Measurements from ENCODE around the gene GALNT10.

GALNT10 gene

DNA sequence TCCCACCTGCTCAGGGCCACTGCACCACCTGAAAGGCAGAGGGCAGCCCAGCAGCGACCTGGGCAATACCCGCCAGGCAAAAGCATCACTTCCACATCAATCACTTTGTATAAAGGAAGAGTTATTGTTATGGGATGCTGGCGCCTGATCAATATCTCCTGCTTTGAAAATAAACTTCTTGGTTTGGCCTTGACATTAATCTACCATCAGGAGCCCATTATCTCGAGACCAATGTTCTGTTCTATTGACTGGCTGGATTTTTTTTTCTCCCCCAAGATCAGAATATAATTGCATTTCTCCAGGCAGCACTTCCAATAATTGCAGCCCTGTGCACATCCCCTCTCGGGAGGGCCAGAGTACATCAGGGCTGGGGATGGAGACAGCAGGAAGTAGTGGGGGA is 210.8 kb downstream of the GALNT10 start:
- no peak overlapping the region for H4K8ac ChIP-seq (ENCODE audit: low read depth, low read length)
- H3K4me1 ChIP-seq (ENCODE audit: control insufficient read depth, low read depth, low read length) = no peaks in the 10 kb centered on the region
- no peak overlapping the region for H2BK120ac ChIP-seq (ENCODE audit: low read depth, low read length)
- H3K9ac ChIP-seq (ENCODE audit: low read length) = no peak overlapping the region
- no peak overlapping the region for H2AK5ac ChIP-seq (ENCODE audit: low read length)
- no peak overlapping the region for H3K4ac ChIP-seq (ENCODE audit: low read depth, low read length)
- no peak for DNase-seq
- no CpG with 5 or more reads among the region's 5 CpGs for WGBS (ENCODE audit: extremely low coverage, insufficient coverage, low lambda C conversion rate)
- H3K36me3 ChIP-seq (ENCODE audit: control insufficient read depth, insufficient read depth, low read length) = no peaks in the 10 kb centered on the region
- no peak overlapping the region for H3K4me2 ChIP-seq (ENCODE audit: low read length)
- H3K27me3 ChIP-seq (ENCODE audit: insufficient read depth, low read length, poor library complexity) = no peaks in the 10 kb centered on the region
- no peak overlapping the region for H3K23ac ChIP-seq (ENCODE audit: low read length)
- no peak overlapping the region for H3K18ac ChIP-seq (ENCODE audit: low read length)
- H3K27ac ChIP-seq (ENCODE audit: low read depth, low read length) = no peak overlapping the region
- H3K79me1 ChIP-seq (ENCODE audit: low read length) = no peaks in the 10 kb centered on the region
- H2BK5ac ChIP-seq (ENCODE audit: low read length) = no peak overlapping the region
- H3K56ac ChIP-seq (ENCODE audit: low read length) = no peak overlapping the region
- H3K4me3 ChIP-seq (ENCODE audit: low read length) = no peak overlapping the region
- no peak overlapping the region for H4K5ac ChIP-seq (ENCODE audit: low read length)
- H2BK15ac ChIP-seq (replicated peaks; ENCODE audit: low read depth) = no peak overlapping the region
- H3K79me2 ChIP-seq (ENCODE audit: control insufficient read depth, insufficient read depth, low read length) = no peaks in the 10 kb centered on the region

GRCh38 chr5:154401931-154402330 is 211.4 kb downstream of the GALNT10 start:
- Histone ChIP-seq H3K36me3 (ENCODE audit: control insufficient read depth, insufficient read depth, low read length) (no peaks in the 10 kb centered on the region), H2BK15ac (replicated peaks; ENCODE audit: low read depth) (no peak overlapping the region), H2BK120ac (ENCODE audit: low read depth, low read length) (no peak overlapping the region), H3K18ac (ENCODE audit: low read length) (no peak overlapping the region), H3K23ac (ENCODE audit: low read length) (no peak overlapping the region), H2AK5ac (ENCODE audit: low read length) (no peak overlapping the region), H3K4ac (ENCODE audit: low read depth, low read length) (no peak overlapping the region), H3K27me3 (ENCODE audit: insufficient read depth, low read length, poor library complexity) (no peaks in the 10 kb centered on the region), H3K4me2 (ENCODE audit: low read length) (no peak overlapping the region), H3K27ac (ENCODE audit: low read depth, low read length) (no peak overlapping the region), H4K5ac (ENCODE audit: low read length) (no peak overlapping the region), H3K79me1 (ENCODE audit: low read length) (no peaks in the 10 kb centered on the region), H3K79me2 (ENCODE audit: control insufficient read depth, insufficient read depth, low read length) (no peaks in the 10 kb centered on the region), H2BK5ac (ENCODE audit: low read length) (no peak overlapping the region), H3K4me3 (ENCODE audit: low read length) (no peak overlapping the region), H3K9ac (ENCODE audit: low read length) (no peak overlapping the region), H4K8ac (ENCODE audit: low read depth, low read length) (no peak overlapping the region), H3K56ac (ENCODE audit: low read length) (no peak overlapping the region), H3K4me1 (ENCODE audit: control insufficient read depth, low read depth, low read length) (no peaks in the 10 kb centered on the region)
- no peak for DNase-seq
- no CpG with 5 or more reads among the region's 9 CpGs for WGBS (ENCODE audit: extremely low coverage, insufficient coverage, low lambda C conversion rate)

DNA sequence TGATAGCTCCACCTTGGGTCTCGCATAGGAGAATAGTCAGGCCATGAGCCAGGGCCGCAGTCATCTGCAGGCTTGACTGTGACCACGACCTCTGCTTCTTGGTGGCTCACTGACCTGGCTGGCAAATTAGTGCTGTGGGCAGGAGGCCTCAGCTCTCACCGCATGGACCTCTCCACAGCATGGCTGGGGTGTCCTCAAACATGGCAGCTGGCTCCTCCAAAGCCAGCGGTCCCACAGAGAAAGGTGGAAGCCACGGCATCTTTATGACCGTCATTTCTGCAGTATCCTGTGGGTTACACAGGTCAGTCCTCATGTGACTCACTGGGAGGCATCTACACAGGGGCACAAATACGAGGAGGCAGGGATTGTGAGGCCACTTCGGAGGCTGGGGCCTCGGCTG is 212.1 kb downstream of the GALNT10 start:
- Histone ChIP-seq H3K79me2 (ENCODE audit: control insufficient read depth, insufficient read depth, low read length) (no peaks in the 10 kb centered on the region), H3K4ac (ENCODE audit: low read depth, low read length) (no peak overlapping the region), H2BK5ac (ENCODE audit: low read length) (no peak overlapping the region), H2BK120ac (ENCODE audit: low read depth, low read length) (no peak overlapping the region), H3K56ac (ENCODE audit: low read length) (no peak overlapping the region), H3K4me3 (ENCODE audit: low read length) (no peak overlapping the region), H2AK5ac (ENCODE audit: low read length) (no peak overlapping the region), H3K27ac (ENCODE audit: low read depth, low read length) (no peak overlapping the region), H3K18ac (ENCODE audit: low read length) (no peak overlapping the region), H2BK15ac (replicated peaks; ENCODE audit: low read depth) (no peak overlapping the region), H4K8ac (ENCODE audit: low read depth, low read length) (no peak overlapping the region), H3K9ac (ENCODE audit: low read length) (no peak overlapping the region), H3K23ac (ENCODE audit: low read length) (no peak overlapping the region), H3K27me3 (ENCODE audit: insufficient read depth, low read length, poor library complexity) (no peaks in the 10 kb centered on the region), H4K5ac (ENCODE audit: low read length) (no peak overlapping the region), H3K4me2 (ENCODE audit: low read length) (no peak overlapping the region), H3K4me1 (ENCODE audit: control insufficient read depth, low read depth, low read length) (no peaks in the 10 kb centered on the region), H3K79me1 (ENCODE audit: low read length) (no peaks in the 10 kb centered on the region), H3K36me3 (ENCODE audit: control insufficient read depth, insufficient read depth, low read length) (no peaks in the 10 kb centered on the region)
- no CpG with 5 or more reads among the region's 10 CpGs for WGBS (ENCODE audit: extremely low coverage, insufficient coverage, low lambda C conversion rate)
- no peak for DNase-seq

DNA sequence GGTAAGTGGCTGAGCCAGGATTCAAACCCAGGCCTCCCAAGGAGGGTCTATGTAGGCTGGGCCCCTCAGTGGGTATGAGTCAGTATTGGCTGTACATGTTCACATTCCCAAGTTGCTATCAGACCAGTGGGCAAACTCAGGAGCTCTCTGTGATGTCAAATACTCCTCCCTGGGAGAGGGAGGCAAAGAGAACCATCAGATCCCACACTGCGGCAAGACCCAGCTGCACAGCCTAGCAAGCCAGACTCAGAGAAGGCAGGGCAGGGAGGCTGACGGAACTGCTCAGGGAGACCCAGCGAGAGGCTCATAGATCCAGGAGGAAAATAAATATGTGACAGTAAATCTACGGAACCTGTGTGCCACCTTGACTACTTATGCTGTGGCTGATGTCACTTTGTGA is 212.7 kb downstream of the GALNT10 start:
- no peak overlapping the region for H3K4me2 ChIP-seq (ENCODE audit: low read length)
- no peaks in the 10 kb centered on the region for H3K79me2 ChIP-seq (ENCODE audit: control insufficient read depth, insufficient read depth, low read length)
- H3K56ac ChIP-seq (ENCODE audit: low read length) = no peak overlapping the region
- no CpG with 5 or more reads among the region's 4 CpGs for WGBS (ENCODE audit: extremely low coverage, insufficient coverage, low lambda C conversion rate)
- H4K8ac ChIP-seq (ENCODE audit: low read depth, low read length) = no peak overlapping the region
- no peak overlapping the region for H4K5ac ChIP-seq (ENCODE audit: low read length)
- H3K9ac ChIP-seq (ENCODE audit: low read length) = no peak overlapping the region
- no peaks in the 10 kb centered on the region for H3K27me3 ChIP-seq (ENCODE audit: insufficient read depth, low read length, poor library complexity)
- no peak overlapping the region for H3K4me3 ChIP-seq (ENCODE audit: low read length)
- no peak overlapping the region for H2BK120ac ChIP-seq (ENCODE audit: low read depth, low read length)
- no peak overlapping the region for H2BK15ac ChIP-seq (replicated peaks; ENCODE audit: low read depth)
- no peak overlapping the region for H3K23ac ChIP-seq (ENCODE audit: low read length)
- no peak overlapping the region for H2AK5ac ChIP-seq (ENCODE audit: low read length)
- H2BK5ac ChIP-seq (ENCODE audit: low read length) = no peak overlapping the region
- H3K18ac ChIP-seq (ENCODE audit: low read length) = no peak overlapping the region
- H3K4ac ChIP-seq (ENCODE audit: low read depth, low read length) = no peak overlapping the region
- H3K4me1 ChIP-seq (ENCODE audit: control insufficient read depth, low read depth, low read length) = peaks cover under 1% of the 10 kb centered on the region
- H3K36me3 ChIP-seq (ENCODE audit: control insufficient read depth, insufficient read depth, low read length) = no peaks in the 10 kb centered on the region
- DNase-seq = no peak
- H3K79me1 ChIP-seq (ENCODE audit: low read length) = no peaks in the 10 kb centered on the region
- no peak overlapping the region for H3K27ac ChIP-seq (ENCODE audit: low read depth, low read length)

DNA sequence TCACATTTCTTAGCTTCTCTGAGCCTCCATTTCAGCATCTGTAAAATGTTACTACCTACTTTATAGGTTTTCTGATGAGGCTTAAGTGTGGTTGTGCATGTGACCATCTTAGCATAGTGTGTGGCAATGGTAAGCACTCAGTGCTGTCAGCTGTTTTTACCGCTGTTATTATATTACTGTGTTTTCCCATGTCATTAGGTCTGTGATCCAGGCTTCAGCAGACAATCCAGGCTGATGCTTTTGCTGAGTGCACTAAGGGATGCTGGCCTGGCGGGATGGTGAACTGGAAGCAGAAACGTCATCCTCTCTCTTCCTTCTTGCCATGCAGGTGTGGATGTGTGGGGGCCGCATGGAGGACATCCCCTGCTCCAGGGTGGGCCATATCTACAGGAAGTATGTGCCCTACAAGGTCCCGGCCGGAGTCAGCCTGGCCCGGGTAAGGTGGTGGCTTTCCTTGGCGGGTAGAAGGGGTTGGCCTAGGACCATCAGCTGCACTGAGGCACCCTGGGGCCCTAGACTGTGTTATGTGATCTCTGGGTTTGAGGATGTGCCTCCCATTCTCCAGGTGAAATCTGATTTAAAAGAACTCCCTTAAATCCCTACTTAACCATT is 213.3 kb downstream of the GALNT10 start:
- H4K8ac ChIP-seq (ENCODE audit: low read depth, low read length) = no peak overlapping the region
- DNase-seq = no peak
- no peaks in the 10 kb centered on the region for H3K36me3 ChIP-seq (ENCODE audit: control insufficient read depth, insufficient read depth, low read length)
- no peak overlapping the region for H3K23ac ChIP-seq (ENCODE audit: low read length)
- H2BK5ac ChIP-seq (ENCODE audit: low read length) = no peak overlapping the region
- no CpG with 5 or more reads among the region's 8 CpGs for WGBS (ENCODE audit: extremely low coverage, insufficient coverage, low lambda C conversion rate)
- H3K4me1 ChIP-seq (ENCODE audit: control insufficient read depth, low read depth, low read length) = peaks cover 6% of the 10 kb centered on the region
- H2BK15ac ChIP-seq (replicated peaks; ENCODE audit: low read depth) = no peak overlapping the region
- H3K4me3 ChIP-seq (ENCODE audit: low read length) = no peak overlapping the region
- no peak overlapping the region for H3K4me2 ChIP-seq (ENCODE audit: low read length)
- no peak overlapping the region for H2BK120ac ChIP-seq (ENCODE audit: low read depth, low read length)
- no peak overlapping the region for H3K9ac ChIP-seq (ENCODE audit: low read length)
- no peak overlapping the region for H3K18ac ChIP-seq (ENCODE audit: low read length)
- H2AK5ac ChIP-seq (ENCODE audit: low read length) = no peak overlapping the region
- no peak overlapping the region for H3K56ac ChIP-seq (ENCODE audit: low read length)
- no peak overlapping the region for H3K27ac ChIP-seq (ENCODE audit: low read depth, low read length)
- no peaks in the 10 kb centered on the region for H3K79me1 ChIP-seq (ENCODE audit: low read length)
- H4K5ac ChIP-seq (ENCODE audit: low read length) = no peak overlapping the region
- H3K4ac ChIP-seq (ENCODE audit: low read depth, low read length) = no peak overlapping the region
- H3K27me3 ChIP-seq (ENCODE audit: insufficient read depth, low read length, poor library complexity) = no peaks in the 10 kb centered on the region
- H3K79me2 ChIP-seq (ENCODE audit: control insufficient read depth, insufficient read depth, low read length) = no peaks in the 10 kb centered on the region

All from mesendoderm (in vitro differentiated cells).